Liver (tissue), 9 donors: Measurements from ENCODE around the gene MSH3. TPM values are rescaled to one million over a fixed set of nuclear protein-coding genes. Genes with fewer than 3 reads are reported as not detected.

Source experiments
- DNase-seq: peaks from one replicate; pipeline ENCODE4 v3.0.0-alpha.2; 2017; ENCODE audit warnings: low spot score
- H3K27ac ChIP-seq, 2 donors: one replicate each; pipeline ENCODE4 v1.7.0; 2013; ENCODE audit warnings: inconsistent platforms in 2 of 2, low read length in 2 of 2, control low read depth in 1 of 2, low read depth in 1 of 2, mild to moderate bottlenecking in 1 of 2
- H3K27me3 ChIP-seq, 4 donors: one replicate each; pipeline versions ENCODE4 v1.6.1 to v1.7.0; 2013; ENCODE audit warnings: low read length in 3 of 4, inconsistent platforms in 1 of 4, mild to moderate bottlenecking in 1 of 4, moderate library complexity in 1 of 4; ENCODE audit not compliant: control insufficient read depth in 4 of 4, insufficient read depth in 4 of 4
- H3K36me3 ChIP-seq, 4 donors: one replicate each; pipeline versions ENCODE4 v1.6.1 to v1.7.0; 2013; ENCODE audit warnings: low read length in 3 of 4, mild to moderate bottlenecking in 3 of 4, low read depth in 1 of 4, moderate library complexity in 1 of 4; ENCODE audit not compliant: control insufficient read depth in 4 of 4, insufficient read depth in 3 of 4
- H3K4me1 ChIP-seq, 4 donors: one replicate each; pipeline versions ENCODE4 v1.6.1 to v1.7.0; 2013; ENCODE audit warnings: low read length in 3 of 4, mild to moderate bottlenecking in 3 of 4, moderate library complexity in 1 of 4; ENCODE audit not compliant: control insufficient read depth in 4 of 4, insufficient read depth in 4 of 4
- H3K4me3 ChIP-seq, 3 donors: one replicate each; pipeline versions ENCODE4 v1.6.1 to v1.7.0; 2013; ENCODE audit warnings: low read length in 3 of 3, control low read depth in 1 of 3, low read depth in 1 of 3, mild to moderate bottlenecking in 1 of 3
- H3K9ac ChIP-seq, 2 donors: one replicate each; pipeline ENCODE4 v1.7.0; 2013; ENCODE audit warnings: low read length in 2 of 2, mild to moderate bottlenecking in 2 of 2, moderate library complexity in 2 of 2, control low read depth in 1 of 2, low read depth in 1 of 2
- H3K9me3 ChIP-seq, 4 donors: one replicate each; pipeline versions ENCODE4 v1.6.1 to v1.7.0; 2013; ENCODE audit warnings: low read length in 3 of 4; ENCODE audit not compliant: control insufficient read depth in 4 of 4
- EGR1 ChIP-seq, 2 donors: IDR thresholded peaks; 2 replicates each; pipeline ENCODE4 v1.6.1; 2016 to 2018; ENCODE audit warnings: antibody characterized with exemption in 2 of 2, low read depth in 2 of 2
- FOXA1 ChIP-seq: IDR thresholded peaks from 2 replicates; pipeline ENCODE4 v1.6.1; 2016; ENCODE audit warnings: antibody characterized with exemption
- FOXA2 ChIP-seq: IDR thresholded peaks from 2 replicates; pipeline ENCODE4 v1.6.1; 2016; ENCODE audit warnings: antibody characterized with exemption
- GABPA ChIP-seq, 2 donors: IDR thresholded peaks in 1 of 2; conservative IDR thresholded peaks in 1 of 2; 2 replicates each; pipeline ENCODE4 v1.6.1; 2016; ENCODE audit warnings: antibody characterized with exemption in 2 of 2, mild to moderate bottlenecking in 1 of 2, moderate library complexity in 1 of 2
- HNF4A ChIP-seq, 2 donors: conservative IDR thresholded peaks; 2 replicates each; pipeline ENCODE4 v1.6.1; 2016; ENCODE audit warnings: antibody characterized with exemption in 2 of 2, mild to moderate bottlenecking in 2 of 2
- HNF4G ChIP-seq: IDR thresholded peaks from 2 replicates; pipeline ENCODE4 v1.6.1; 2016; ENCODE audit warnings: antibody characterized with exemption
- JUND ChIP-seq, 2 donors: IDR thresholded peaks; 2 replicates each; pipeline ENCODE4 v1.6.1; 2016; ENCODE audit warnings: antibody characterized with exemption in 2 of 2
- NR2F2 ChIP-seq: IDR thresholded peaks from 2 replicates; pipeline ENCODE4 v1.6.1; 2016; ENCODE audit warnings: antibody characterized with exemption
- RAD21 ChIP-seq, 2 donors: IDR thresholded peaks; 2 replicates each; pipeline ENCODE4 v1.6.1; 2016; ENCODE audit warnings: antibody characterized with exemption in 2 of 2, mild to moderate bottlenecking in 2 of 2
- RXRA ChIP-seq, 2 donors: IDR thresholded peaks; 2 replicates each; pipeline ENCODE4 v1.6.1; 2017 to 2018; ENCODE audit warnings: antibody characterized with exemption in 2 of 2, mild to moderate bottlenecking in 1 of 2
- SP1 ChIP-seq: IDR thresholded peaks from 2 replicates; pipeline ENCODE4 v1.6.1; 2018; ENCODE audit warnings: antibody characterized with exemption, mild to moderate bottlenecking
- TAF1 ChIP-seq: conservative IDR thresholded peaks from 2 replicates; pipeline ENCODE4 v1.6.1; 2016; ENCODE audit warnings: antibody characterized with exemption, mild to moderate bottlenecking
- YY1 ChIP-seq: IDR thresholded peaks from 2 replicates; pipeline ENCODE4 v1.6.1; 2016; ENCODE audit warnings: antibody characterized with exemption, mild to moderate bottlenecking
- polyA plus RNA-seq, 2 donors: library from polyadenylated mRNA; stranded (reverse) in 1 of 2; unstranded in 1 of 2; fragments of 200-250 nt in 1 of 2; fragments of >200 nt in 1 of 2; fragmentation: Nextera tagmentation in 1 of 2; extraction: Ambion mirVana in 1 of 2; gene quantifications; one replicate each; pipeline versions ENCODE4 v1.2.1 to v1.2.3, GENCODE V29; 2013 to 2015
- total RNA-seq, 2 donors: library from RNA; depleted of rRNA; stranded (reverse); fragments of >200 nt; gene quantifications; one replicate each; pipeline ENCODE4 v1.2.3, GENCODE V29; 2014
- TF ChIP-seq, protein P1 (sequence below): IDR thresholded peaks from 2 replicates; pipeline ENCODE4 v1.6.1; 2016; ENCODE audit warnings: antibody characterized with exemption
- TF ChIP-seq, protein P2 (sequence below): IDR thresholded peaks from 2 replicates; pipeline ENCODE4 v1.6.1; 2016; ENCODE audit warnings: antibody characterized with exemption, mild to moderate bottlenecking
- TF ChIP-seq, protein P3 (sequence below): IDR thresholded peaks from 2 replicates; pipeline ENCODE4 v1.6.1; 2016; ENCODE audit warnings: antibody characterized with exemption
- TF ChIP-seq, protein P4 (sequence below): fragments of 150-350 bp; IDR thresholded peaks from 2 replicates; pipeline ENCODE4 v1.5.1; 2017; ENCODE audit warnings: improper control_type of control experiment, low read depth, low read length; ENCODE audit not compliant: missing input control
- TF ChIP-seq, protein P5 (sequence below): IDR thresholded peaks from 2 replicates; pipeline ENCODE4 v1.6.1; 2016; ENCODE audit warnings: antibody characterized with exemption
- donor health status: healthy.
- donor health status: healthy.
- donor health status: healthy.
- donor health status: healthy.
- donor health status: healthy.

MSH3 gene
- total and polyA plus RNA-seq, 4 donors, result 3.0 to 19.1 (median 7.9) TPM

DNA sequence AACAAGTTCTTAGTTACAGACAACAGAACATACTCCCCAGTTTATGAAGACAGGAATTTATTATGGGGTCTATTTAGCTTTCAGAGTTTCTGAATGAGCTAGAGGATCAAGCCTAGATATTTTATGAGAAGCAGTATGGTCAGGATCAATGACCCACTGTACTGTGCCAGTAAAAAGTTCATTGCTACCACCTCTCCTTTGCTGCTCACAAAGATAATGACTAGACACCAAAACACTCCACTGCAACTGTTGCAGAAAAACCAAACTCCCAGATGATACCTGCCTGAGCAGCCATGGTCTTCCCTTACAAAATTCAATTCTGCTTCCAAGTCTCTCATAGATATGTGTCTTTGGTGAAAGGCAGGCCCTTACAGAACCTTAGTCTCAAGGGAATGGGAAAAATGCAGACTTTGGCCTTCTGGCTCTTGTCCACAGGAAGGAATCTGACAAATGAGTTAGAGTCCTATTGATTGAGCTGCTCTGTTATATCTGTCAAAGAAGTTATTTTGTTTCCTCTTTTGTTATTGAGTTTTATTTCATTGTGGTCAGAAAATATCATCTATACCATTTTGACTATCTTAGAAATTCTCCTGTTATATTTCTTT lies 231.0 kb downstream of the MSH3 start:
- Histone ChIP-seq H3K9ac (no peak overlapping the region), H3K27me3 (no peaks in the 10 kb centered on the region), H3K27ac (no peak overlapping the region), H3K4me1 (peaks cover 5 to 21% (median 8%) of the 10 kb centered on the region in 4 donors), H3K9me3 (no peaks in the 10 kb centered on the region), H3K4me3 (no peak overlapping the region), H3K36me3 (peaks cover 0 to 5% (median 0%) of the 10 kb centered on the region in 4 donors)
- DNase-seq, result no peak
- TF ChIP-seq TAF1 (no peak), NR2F2 (no peak), YY1 (no peak), RXRA (IDR thresholded peaks at IDR 0.05) (peak; percentile 72 to 92), FOXA1 (no peak), HNF4G (peak; percentile 84), GABPA (IDR thresholded peaks at IDR 0.05 in 1 of 2, conservative IDR thresholded peaks at IDR 0.05 in 1 of 2) (no peak), FOXA2 (no peak), RAD21 (IDR thresholded peaks at IDR 0.05) (peak; percentile 21), JUND (IDR thresholded peaks at IDR 0.05) (no peak), HNF4A (conservative IDR thresholded peaks at IDR 0.05) (peak; percentile 73 to 90), SP1 (peak; percentile 55), EGR1 (IDR thresholded peaks at IDR 0.05; ENCODE audit: low read depth in 2 of 2) (no peak)
- TF ChIP-seq, protein P1, sequence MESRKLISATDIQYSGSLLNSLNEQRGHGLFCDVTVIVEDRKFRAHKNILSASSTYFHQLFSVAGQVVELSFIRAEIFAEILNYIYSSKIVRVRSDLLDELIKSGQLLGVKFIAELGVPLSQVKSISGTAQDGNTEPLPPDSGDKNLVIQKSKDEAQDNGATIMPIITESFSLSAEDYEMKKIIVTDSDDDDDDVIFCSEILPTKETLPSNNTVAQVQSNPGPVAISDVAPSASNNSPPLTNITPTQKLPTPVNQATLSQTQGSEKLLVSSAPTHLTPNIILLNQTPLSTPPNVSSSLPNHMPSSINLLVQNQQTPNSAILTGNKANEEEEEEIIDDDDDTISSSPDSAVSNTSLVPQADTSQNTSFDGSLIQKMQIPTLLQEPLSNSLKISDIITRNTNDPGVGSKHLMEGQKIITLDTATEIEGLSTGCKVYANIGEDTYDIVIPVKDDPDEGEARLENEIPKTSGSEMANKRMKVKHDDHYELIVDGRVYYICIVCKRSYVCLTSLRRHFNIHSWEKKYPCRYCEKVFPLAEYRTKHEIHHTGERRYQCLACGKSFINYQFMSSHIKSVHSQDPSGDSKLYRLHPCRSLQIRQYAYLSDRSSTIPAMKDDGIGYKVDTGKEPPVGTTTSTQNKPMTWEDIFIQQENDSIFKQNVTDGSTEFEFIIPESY, result no peak
- TF ChIP-seq, protein P2, sequence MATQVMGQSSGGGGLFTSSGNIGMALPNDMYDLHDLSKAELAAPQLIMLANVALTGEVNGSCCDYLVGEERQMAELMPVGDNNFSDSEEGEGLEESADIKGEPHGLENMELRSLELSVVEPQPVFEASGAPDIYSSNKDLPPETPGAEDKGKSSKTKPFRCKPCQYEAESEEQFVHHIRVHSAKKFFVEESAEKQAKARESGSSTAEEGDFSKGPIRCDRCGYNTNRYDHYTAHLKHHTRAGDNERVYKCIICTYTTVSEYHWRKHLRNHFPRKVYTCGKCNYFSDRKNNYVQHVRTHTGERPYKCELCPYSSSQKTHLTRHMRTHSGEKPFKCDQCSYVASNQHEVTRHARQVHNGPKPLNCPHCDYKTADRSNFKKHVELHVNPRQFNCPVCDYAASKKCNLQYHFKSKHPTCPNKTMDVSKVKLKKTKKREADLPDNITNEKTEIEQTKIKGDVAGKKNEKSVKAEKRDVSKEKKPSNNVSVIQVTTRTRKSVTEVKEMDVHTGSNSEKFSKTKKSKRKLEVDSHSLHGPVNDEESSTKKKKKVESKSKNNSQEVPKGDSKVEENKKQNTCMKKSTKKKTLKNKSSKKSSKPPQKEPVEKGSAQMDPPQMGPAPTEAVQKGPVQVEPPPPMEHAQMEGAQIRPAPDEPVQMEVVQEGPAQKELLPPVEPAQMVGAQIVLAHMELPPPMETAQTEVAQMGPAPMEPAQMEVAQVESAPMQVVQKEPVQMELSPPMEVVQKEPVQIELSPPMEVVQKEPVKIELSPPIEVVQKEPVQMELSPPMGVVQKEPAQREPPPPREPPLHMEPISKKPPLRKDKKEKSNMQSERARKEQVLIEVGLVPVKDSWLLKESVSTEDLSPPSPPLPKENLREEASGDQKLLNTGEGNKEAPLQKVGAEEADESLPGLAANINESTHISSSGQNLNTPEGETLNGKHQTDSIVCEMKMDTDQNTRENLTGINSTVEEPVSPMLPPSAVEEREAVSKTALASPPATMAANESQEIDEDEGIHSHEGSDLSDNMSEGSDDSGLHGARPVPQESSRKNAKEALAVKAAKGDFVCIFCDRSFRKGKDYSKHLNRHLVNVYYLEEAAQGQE, result no peak
- TF ChIP-seq, protein P3, sequence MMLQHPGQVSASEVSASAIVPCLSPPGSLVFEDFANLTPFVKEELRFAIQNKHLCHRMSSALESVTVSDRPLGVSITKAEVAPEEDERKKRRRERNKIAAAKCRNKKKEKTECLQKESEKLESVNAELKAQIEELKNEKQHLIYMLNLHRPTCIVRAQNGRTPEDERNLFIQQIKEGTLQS, result no peak
- TF ChIP-seq, protein P4, sequence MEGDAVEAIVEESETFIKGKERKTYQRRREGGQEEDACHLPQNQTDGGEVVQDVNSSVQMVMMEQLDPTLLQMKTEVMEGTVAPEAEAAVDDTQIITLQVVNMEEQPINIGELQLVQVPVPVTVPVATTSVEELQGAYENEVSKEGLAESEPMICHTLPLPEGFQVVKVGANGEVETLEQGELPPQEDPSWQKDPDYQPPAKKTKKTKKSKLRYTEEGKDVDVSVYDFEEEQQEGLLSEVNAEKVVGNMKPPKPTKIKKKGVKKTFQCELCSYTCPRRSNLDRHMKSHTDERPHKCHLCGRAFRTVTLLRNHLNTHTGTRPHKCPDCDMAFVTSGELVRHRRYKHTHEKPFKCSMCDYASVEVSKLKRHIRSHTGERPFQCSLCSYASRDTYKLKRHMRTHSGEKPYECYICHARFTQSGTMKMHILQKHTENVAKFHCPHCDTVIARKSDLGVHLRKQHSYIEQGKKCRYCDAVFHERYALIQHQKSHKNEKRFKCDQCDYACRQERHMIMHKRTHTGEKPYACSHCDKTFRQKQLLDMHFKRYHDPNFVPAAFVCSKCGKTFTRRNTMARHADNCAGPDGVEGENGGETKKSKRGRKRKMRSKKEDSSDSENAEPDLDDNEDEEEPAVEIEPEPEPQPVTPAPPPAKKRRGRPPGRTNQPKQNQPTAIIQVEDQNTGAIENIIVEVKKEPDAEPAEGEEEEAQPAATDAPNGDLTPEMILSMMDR, result no peak
- TF ChIP-seq, protein P5, sequence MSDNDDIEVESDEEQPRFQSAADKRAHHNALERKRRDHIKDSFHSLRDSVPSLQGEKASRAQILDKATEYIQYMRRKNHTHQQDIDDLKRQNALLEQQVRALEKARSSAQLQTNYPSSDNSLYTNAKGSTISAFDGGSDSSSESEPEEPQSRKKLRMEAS, result no peak
